Esophagus squamous epithelium (tissue), 4 donors: ENCODE measurements around the gene MBOAT1.

Experiments
- CTCF ChIP-seq, 6 experiments: fragments of 450-650 bp in 4 of 6; fragments of 200-600 bp in 2 of 6; sonication (generic) in 2 of 6; IDR thresholded peaks; one replicate each; pipeline ENCODE4 v1.5.1; 2016 to 2019; ENCODE audit warnings: antibody characterized with exemption in 6 of 6, mild to moderate bottlenecking in 4 of 6, moderate library complexity in 4 of 6
- POLR2A ChIP-seq, 4 donors: fragments of 450-650 bp; IDR thresholded peaks; one replicate each; pipeline ENCODE4 v1.6.1; 2017; ENCODE audit warnings: antibody characterized with exemption in 4 of 4, mild to moderate bottlenecking in 4 of 4, moderate library complexity in 3 of 4

- no peak for TF ChIP-seq POLR2A (IDR thresholded peaks at IDR 0.05)
- no peak for TF ChIP-seq CTCF (IDR thresholded peaks at IDR 0.05)
These were observed 127.9 kb downstream of the MBOAT1 start for GRCh38 chr6:20084411-20084810.
